ENCODE data around the gene TFF2.

TFF2 gene

GRCh38 chr21:42306366-42307035 is 44.3 kb downstream of the TFF2 start:
- TF ChIP-seq EGR1 (IDR thresholded peaks at IDR 0.05) = no peak
- TF ChIP-seq REST (IDR thresholded peaks at IDR 0.05; ENCODE audit: low read depth) = no peak
- no peak for TF ChIP-seq TAF1 (IDR thresholded peaks at IDR 0.05; ENCODE audit: low read depth)
- no peak for TF ChIP-seq EP300 (IDR thresholded peaks at IDR 0.05; ENCODE audit: borderline replicate concordance)
- TF ChIP-seq CREB1 (IDR thresholded peaks at IDR 0.05; ENCODE audit: low read depth) = no peak
- TF ChIP-seq TEAD4 (IDR thresholded peaks at IDR 0.05) = no peak
- TF ChIP-seq ZBTB7A (IDR thresholded peaks at IDR 0.05; ENCODE audit: low read depth) = no peak
- no peak for TF ChIP-seq CEBPB (IDR thresholded peaks at IDR 0.05)
- TF ChIP-seq USF1 (IDR thresholded peaks at IDR 0.05) = no peak
- TF ChIP-seq MAX (IDR thresholded peaks at IDR 0.05) = no peak
- no peak for TF ChIP-seq YY1 (IDR thresholded peaks at IDR 0.05; ENCODE audit: low read depth)
- no peak for TF ChIP-seq TCF12 (IDR thresholded peaks at IDR 0.05; ENCODE audit: low read depth)
- no peak for TF ChIP-seq NFIC (IDR thresholded peaks at IDR 0.05)
- no peak for TF ChIP-seq FOXM1 (IDR thresholded peaks at IDR 0.05; ENCODE audit: borderline replicate concordance, low read depth)
- no peak for TF ChIP-seq RAD21 (IDR thresholded peaks at IDR 0.05; ENCODE audit: low read depth)

GRCh38 chr21:42305707-42306147 is 45.1 kb downstream of the TFF2 start:
- TF ChIP-seq TCF12 (IDR thresholded peaks at IDR 0.05; ENCODE audit: low read depth) = no peak
- TF ChIP-seq ZBTB7A (IDR thresholded peaks at IDR 0.05; ENCODE audit: low read depth) = no peak
- TF ChIP-seq EGR1 (IDR thresholded peaks at IDR 0.05) = no peak
- TF ChIP-seq REST (IDR thresholded peaks at IDR 0.05; ENCODE audit: low read depth) = no peak
- no peak for TF ChIP-seq CEBPB (IDR thresholded peaks at IDR 0.05)
- TF ChIP-seq CREB1 (IDR thresholded peaks at IDR 0.05; ENCODE audit: low read depth) = no peak
- no peak for TF ChIP-seq EP300 (IDR thresholded peaks at IDR 0.05; ENCODE audit: borderline replicate concordance)
- no peak for TF ChIP-seq USF1 (IDR thresholded peaks at IDR 0.05)

- TF ChIP-seq FOXM1 (IDR thresholded peaks at IDR 0.05; ENCODE audit: borderline replicate concordance, low read depth) (no peak), TEAD4 (IDR thresholded peaks at IDR 0.05) (no peak), ZBTB7A (IDR thresholded peaks at IDR 0.05; ENCODE audit: low read depth) (no peak), TAF1 (IDR thresholded peaks at IDR 0.05; ENCODE audit: low read depth) (no peak), EGR1 (IDR thresholded peaks at IDR 0.05) (no peak), REST (IDR thresholded peaks at IDR 0.05; ENCODE audit: low read depth) (no peak), USF1 (IDR thresholded peaks at IDR 0.05) (no peak), TCF12 (IDR thresholded peaks at IDR 0.05; ENCODE audit: low read depth) (no peak), CEBPB (IDR thresholded peaks at IDR 0.05) (no peak)
Observed at GRCh38 chr21:42304556-42305454, 46.0 kb downstream of the TFF2 start.

GRCh38 chr21:42303443-42303842 is 47.4 kb downstream of the TFF2 start:
- TF ChIP-seq CEBPB (IDR thresholded peaks at IDR 0.05) (no peak), REST (IDR thresholded peaks at IDR 0.05; ENCODE audit: low read depth) (no peak), NFIC (IDR thresholded peaks at IDR 0.05) (no peak), CREB1 (IDR thresholded peaks at IDR 0.05; ENCODE audit: low read depth) (no peak), YY1 (IDR thresholded peaks at IDR 0.05; ENCODE audit: low read depth) (no peak), RAD21 (IDR thresholded peaks at IDR 0.05; ENCODE audit: low read depth) (no peak), USF1 (IDR thresholded peaks at IDR 0.05) (no peak), TCF12 (IDR thresholded peaks at IDR 0.05; ENCODE audit: low read depth) (no peak), EGR1 (IDR thresholded peaks at IDR 0.05) (no peak), TEAD4 (IDR thresholded peaks at IDR 0.05) (no peak), EP300 (IDR thresholded peaks at IDR 0.05; ENCODE audit: borderline replicate concordance) (no peak), TAF1 (IDR thresholded peaks at IDR 0.05; ENCODE audit: low read depth) (no peak), MAX (IDR thresholded peaks at IDR 0.05) (no peak), FOXM1 (IDR thresholded peaks at IDR 0.05; ENCODE audit: borderline replicate concordance, low read depth) (no peak), ZBTB7A (IDR thresholded peaks at IDR 0.05; ENCODE audit: low read depth) (no peak)

Data from Ishikawa (cell line).